Upper lobe of left lung (tissue), 6 donors: ENCODE results near the gene ATXN2. TPM values are rescaled to one million over a fixed set of nuclear protein-coding genes. Genes with fewer than 3 reads are reported as not detected.
A peak's percentile ranks its signal among the peaks of the same experiment; 100 is the strongest.

Experiments
- ATAC-seq, 2 donors: fragments of 200-7000 bp; cut with Tn5 transposase; one replicate each; pipeline ENCODE4 v1.9.1; 2022; ENCODE audit warnings: mild to moderate bottlenecking in 2 of 2, moderate library complexity in 2 of 2; ENCODE audit not compliant: low FRiP score in 2 of 2
- DNase-seq, 2 donors: peaks; one replicate each; pipeline ENCODE4 v3.0.0-alpha.2; 2019 to 2020
- H3K27ac ChIP-seq, 4 donors: fragments of 200-600 bp; sonication (generic); one replicate each; pipeline ENCODE4 v1.5.1; 2016 to 2019
- H3K27me3 ChIP-seq, 4 donors: fragments of 200-600 bp; sonication (generic); one replicate each; pipeline ENCODE4 v1.5.1; 2017 to 2019
- H3K36me3 ChIP-seq, 4 donors: fragments of 200-600 bp; sonication (generic); one replicate each; pipeline ENCODE4 v1.5.1; 2016 to 2019
- H3K4me1 ChIP-seq, 4 donors: fragments of 200-600 bp; sonication (generic); one replicate each; pipeline ENCODE4 v1.5.1; 2018 to 2019
- H3K4me3 ChIP-seq, 4 donors: fragments of 200-600 bp; sonication (generic); one replicate each; pipeline ENCODE4 v1.5.1; 2017 to 2019; ENCODE audit warnings: mild to moderate bottlenecking in 2 of 4, moderate library complexity in 1 of 4
- H3K9me3 ChIP-seq, 4 donors: fragments of 200-600 bp; sonication (generic); one replicate each; pipeline ENCODE4 v1.5.1; 2018 to 2019
- CTCF ChIP-seq, 6 experiments: fragments of 450-650 bp in 4 of 6; fragments of 200-600 bp in 2 of 6; sonication (generic) in 2 of 6; IDR thresholded peaks; one replicate each; pipeline ENCODE4 v1.5.1; 2016 to 2019; ENCODE audit warnings: antibody characterized with exemption in 6 of 6
- EP300 ChIP-seq, 4 donors: sonication (generic); formaldehyde crosslinking; IDR thresholded peaks; one replicate each; pipeline ENCODE4 v1.5.1; 2017; ENCODE audit warnings: antibody characterized with exemption in 4 of 4, control low read depth in 2 of 4
- POLR2A ChIP-seq, 4 donors: fragments of 450-650 bp; IDR thresholded peaks; one replicate each; pipeline ENCODE4 v1.5.1; 2016 to 2017; ENCODE audit warnings: antibody characterized with exemption in 4 of 4, mild to moderate bottlenecking in 2 of 4
- POLR2AphosphoS5 ChIP-seq, 2 donors: sonication (generic); formaldehyde crosslinking; IDR thresholded peaks; one replicate each; pipeline ENCODE4 v1.5.1; 2017; ENCODE audit warnings: antibody characterized with exemption in 2 of 2
- WGBS, 2 donors: methylation state at CpG; one replicate each; pipeline ENCODE4 v1.1.5; 2017 to 2018; 5-methylcytosine and 5-hydroxymethylcytosine counted together
- total RNA-seq, 6 donors: library from RNA; depleted of rRNA in 4 of 6; stranded (reverse); fragments of >200 nt in 4 of 6; gene quantifications; one replicate each; pipeline versions ENCODE4 v1.1.0 to v1.2.1, GENCODE V29; 2016 to 2021
- donor health status: DM: no; HTN: no; CAD: no; lungs with moderate emphysema.
- donor health status: DM: no; HTN: yes; CAD: no; lungs with severe emphysema.

The ATXN2 gene
- total RNA-seq, 6 donors from 2014 or later = 50.7 to 189 (median 75.2) TPM

- no peak overlapping the region for H3K4me3 ChIP-seq
- WGBS, 2 donors = 74 to 75% methylated on average over 4 of the region's 4 CpGs
- ATAC-seq (no peak), DNase-seq (no peak)
- TF ChIP-seq CTCF (IDR thresholded peaks at IDR 0.05) (no peak), POLR2A (IDR thresholded peaks at IDR 0.05) (no peak), EP300 (IDR thresholded peaks at IDR 0.05) (no peak), POLR2AphosphoS5 (IDR thresholded peaks at IDR 0.05) (no peak)
- H3K27me3 ChIP-seq = no peaks in the 10 kb centered on the region
- H3K9me3 ChIP-seq = no peaks in the 10 kb centered on the region
- peaks cover 11 to 95% (median 58%) of the 10 kb centered on the region in 4 donors for H3K36me3 ChIP-seq
- peaks cover 35 to 54% (median 43%) of the 10 kb centered on the region in 4 donors for H3K4me1 ChIP-seq
- H3K27ac ChIP-seq = peak overlapping the region in 3 of 4 donors; percentile 9 to 89 (median 53)
Measured at GRCh38 chr12:111448846-111449790, 150.0 kb downstream of the ATXN2 start.

DNA sequence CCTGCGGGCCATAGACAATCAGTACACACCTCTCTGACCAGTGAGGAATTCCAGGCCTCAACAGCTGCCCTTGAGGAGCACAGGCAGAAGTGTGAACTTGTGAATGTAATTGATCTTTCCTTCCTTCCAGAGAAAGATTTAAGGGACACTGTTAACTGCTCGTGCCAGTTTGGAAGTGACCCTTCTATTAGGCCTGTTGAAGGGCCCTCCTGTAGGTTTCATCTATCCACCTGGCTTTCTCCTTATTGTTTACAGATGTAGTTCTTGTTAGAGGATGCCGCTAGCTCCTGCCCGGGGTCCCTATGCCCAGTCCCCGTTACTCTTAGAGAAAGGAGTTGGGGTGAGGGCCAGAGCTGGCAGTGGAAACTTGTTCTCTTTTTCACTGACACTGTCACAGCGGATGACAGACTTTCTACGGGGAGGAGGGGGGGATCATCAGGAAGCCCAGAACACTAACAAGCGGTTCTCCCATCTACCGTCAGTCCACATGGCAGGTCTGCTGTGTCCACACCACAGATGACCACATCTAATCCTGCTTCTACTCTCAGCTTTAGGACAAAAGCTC is 150.8 kb downstream of the ATXN2 start:
- Histone ChIP-seq H3K4me1 (peaks cover 42 to 62% (median 50%) of the 10 kb centered on the region in 4 donors), H3K27me3 (no peaks in the 10 kb centered on the region), H3K4me3 (no peak overlapping the region), H3K27ac (peak overlapping the region in 2 of 4 donors; percentile 53 to 89), H3K9me3 (no peaks in the 10 kb centered on the region), H3K36me3 (peaks cover 11 to 90% (median 51%) of the 10 kb centered on the region in 4 donors)
- no peak for DNase-seq
- WGBS, 2 donors = 51 to 68% methylated on average over 9 of the region's 9 CpGs
- TF ChIP-seq POLR2A (IDR thresholded peaks at IDR 0.05) = no peak
- TF ChIP-seq CTCF (IDR thresholded peaks at IDR 0.05) = no peak
- TF ChIP-seq EP300 (IDR thresholded peaks at IDR 0.05) = no peak
- no peak for TF ChIP-seq POLR2AphosphoS5 (IDR thresholded peaks at IDR 0.05)
- ATAC-seq = no peak

DNA sequence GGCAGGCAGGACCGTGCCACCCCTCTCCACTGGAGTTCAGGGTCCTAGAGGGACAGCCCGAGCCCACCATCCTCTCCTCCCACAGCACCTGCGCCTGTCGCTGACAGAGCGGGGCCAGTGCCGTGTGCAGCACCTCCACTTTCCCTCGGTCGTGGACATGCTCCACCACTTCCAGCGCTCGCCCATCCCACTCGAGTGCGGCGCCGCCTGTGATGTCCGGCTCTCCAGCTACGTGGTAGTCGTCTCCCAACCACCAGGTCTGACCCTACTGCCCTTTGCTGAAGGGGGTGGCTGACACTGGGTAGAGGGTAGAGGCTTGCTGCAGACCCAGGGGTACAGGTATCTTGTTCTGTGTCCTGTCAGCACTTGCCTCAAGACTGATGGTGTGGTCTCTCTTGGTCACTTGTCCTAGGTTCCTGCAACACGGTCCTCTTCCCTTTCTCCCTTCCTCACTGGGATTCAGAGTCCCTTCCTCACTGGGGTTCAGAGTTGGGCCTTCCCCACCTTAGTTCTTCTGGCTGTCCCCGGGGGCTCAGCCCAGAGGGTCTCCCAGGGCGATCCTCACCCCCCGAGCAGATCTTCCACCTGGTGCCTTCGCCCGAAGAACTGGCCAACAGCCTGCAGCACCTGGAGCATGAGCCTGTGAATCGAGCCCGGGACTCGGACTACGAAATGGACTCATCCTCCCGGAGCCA is 151.4 kb downstream of the ATXN2 start:
- Histone ChIP-seq H3K9me3 (no peaks in the 10 kb centered on the region), H3K4me1 (peaks cover 47 to 67% (median 55%) of the 10 kb centered on the region in 4 donors), H3K4me3 (no peak overlapping the region), H3K36me3 (peaks cover 11 to 89% (median 48%) of the 10 kb centered on the region in 4 donors), H3K27ac (peak overlapping the region in 3 of 4 donors; percentile 77 to 89 (median 87)), H3K27me3 (no peaks in the 10 kb centered on the region)
- ATAC-seq (no peak), DNase-seq (peak in 1 of 2 donors; percentile 50)
- WGBS, 2 donors = 90 to 93% methylated on average over 28 of the region's 28 CpGs
- no peak for TF ChIP-seq POLR2AphosphoS5 (IDR thresholded peaks at IDR 0.05)
- no peak for TF ChIP-seq EP300 (IDR thresholded peaks at IDR 0.05)
- no peak for TF ChIP-seq POLR2A (IDR thresholded peaks at IDR 0.05)
- no peak for TF ChIP-seq CTCF (IDR thresholded peaks at IDR 0.05)

- no peaks in the 10 kb centered on the region for H3K27me3 ChIP-seq
- peaks cover 55 to 75% (median 63%) of the 10 kb centered on the region in 4 donors for H3K4me1 ChIP-seq
- WGBS, 2 donors = 78 to 85% methylated on average over 9 to 20 of the region's 20 CpGs
- DNase-seq = peak in 1 of 2 donors; percentile 25
- no peak for ATAC-seq
- no peaks in the 10 kb centered on the region for H3K9me3 ChIP-seq
- H3K4me3 ChIP-seq = no peak overlapping the region
- no peak for TF ChIP-seq POLR2AphosphoS5 (IDR thresholded peaks at IDR 0.05)
- no peak for TF ChIP-seq CTCF (IDR thresholded peaks at IDR 0.05)
- no peak for TF ChIP-seq POLR2A (IDR thresholded peaks at IDR 0.05)
- TF ChIP-seq EP300 (IDR thresholded peaks at IDR 0.05) = no peak
- H3K27ac ChIP-seq = peak overlapping the region in 3 of 4 donors; percentile 77 to 89 (median 87)
- peaks cover 11 to 81% (median 49%) of the 10 kb centered on the region in 4 donors for H3K36me3 ChIP-seq
Measured at GRCh38 chr12:111446631-111447570, 152.2 kb downstream of the ATXN2 start.
